Measurements from ENCODE around the gene CD40LG.

CD40LG gene

DNA sequence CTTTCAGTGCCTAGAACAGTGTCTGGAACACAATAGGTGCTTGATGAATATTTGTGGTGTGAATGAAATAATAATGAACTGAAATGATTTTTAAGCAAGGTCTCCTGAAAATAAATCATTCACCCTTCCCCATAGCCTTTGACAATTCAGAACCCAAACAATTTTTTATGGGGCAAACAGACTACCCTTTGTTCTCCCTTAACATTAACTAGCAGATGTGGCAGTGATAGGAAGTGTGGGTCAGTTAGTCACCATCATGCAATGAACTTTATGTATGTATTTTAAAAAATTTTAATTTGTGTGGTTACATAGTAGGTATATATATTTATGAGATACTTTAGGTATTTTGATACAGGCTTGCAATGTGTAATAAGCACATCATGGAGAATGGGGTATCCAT, 27.2 kb upstream of the CD40LG start:
- no peak overlapping the region for H3K27ac ChIP-seq
- no peak for TF ChIP-seq CTCF (conservative IDR thresholded peaks at IDR 0.05)

- no peak overlapping the region for H3K27ac ChIP-seq
- TF ChIP-seq CTCF (conservative IDR thresholded peaks at IDR 0.05) = no peak
These were observed 25.4 kb upstream of the CD40LG start for GRCh38 chrX:136622568-136622967.

DNA sequence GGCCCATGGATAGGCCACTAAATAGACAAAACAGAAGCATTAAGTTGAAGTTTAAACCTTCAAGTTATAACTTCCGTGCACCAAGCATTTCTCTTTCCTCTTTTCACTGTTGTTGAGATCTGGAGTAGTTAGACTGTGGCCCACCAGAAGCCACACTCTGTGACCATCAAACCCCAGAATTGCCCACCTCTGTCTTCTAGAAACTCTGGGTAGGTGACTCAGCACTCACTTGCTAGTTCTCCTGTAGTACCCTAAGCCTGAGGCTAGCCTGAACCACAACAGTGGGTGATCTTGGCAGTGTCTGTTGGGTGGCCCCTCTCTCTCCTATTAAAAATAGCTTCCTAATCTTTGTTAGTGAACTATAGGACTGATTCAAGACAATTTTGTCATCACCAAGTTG, 24.6 kb upstream of the CD40LG start:
- TF ChIP-seq CTCF (conservative IDR thresholded peaks at IDR 0.05) = no peak
- no peak overlapping the region for H3K27ac ChIP-seq

GRCh38 chrX:136625246-136625645, 22.7 kb upstream of the CD40LG start:
- no peak for TF ChIP-seq CTCF (conservative IDR thresholded peaks at IDR 0.05)
- H3K27ac ChIP-seq = no peak overlapping the region

- H3K27ac ChIP-seq = no peak overlapping the region
- no peak for TF ChIP-seq CTCF (conservative IDR thresholded peaks at IDR 0.05)
These were observed 21.7 kb upstream of the CD40LG start for GRCh38 chrX:136626237-136626636.

DNA sequence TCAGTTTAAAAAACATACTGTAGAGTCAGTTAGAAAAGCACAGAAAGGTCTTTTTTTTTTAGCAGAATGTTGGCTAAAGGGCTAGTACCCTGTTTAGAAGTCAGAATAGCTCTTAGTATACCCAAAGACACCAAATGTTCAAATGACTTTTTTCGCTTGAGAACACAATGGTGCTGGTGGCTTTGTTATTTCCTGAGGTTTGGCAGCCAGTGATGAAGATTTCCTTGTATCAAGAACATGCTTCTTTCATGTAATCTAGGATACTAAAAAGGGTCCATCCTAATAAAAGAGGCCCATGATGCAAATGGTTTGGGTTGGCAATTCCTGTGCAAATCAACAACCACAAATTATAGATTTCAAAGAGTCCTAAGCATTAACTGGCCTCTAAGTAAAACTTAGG, 21.1 kb upstream of the CD40LG start:
- TF ChIP-seq CTCF (conservative IDR thresholded peaks at IDR 0.05) = no peak
- H3K27ac ChIP-seq = no peak overlapping the region

DNA sequence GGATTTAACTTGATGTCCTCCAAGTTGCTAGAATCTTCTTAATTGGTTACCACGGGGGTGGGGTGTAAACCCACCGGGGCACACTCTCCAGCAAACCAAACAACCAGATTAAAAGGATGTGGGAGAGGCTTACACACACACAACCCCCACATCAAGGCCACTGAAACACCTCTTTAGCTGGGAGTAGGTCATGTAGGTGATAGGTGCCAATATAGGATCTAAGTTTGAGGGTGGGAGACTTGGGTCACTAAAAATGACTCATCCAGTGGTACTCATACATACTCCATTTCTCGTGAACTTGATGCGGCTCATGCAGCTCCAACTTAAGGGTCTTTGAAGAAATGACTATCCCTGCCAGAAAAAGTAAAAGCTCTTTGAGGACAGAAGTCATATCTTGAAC, 20.5 kb upstream of the CD40LG start:
- H3K27ac ChIP-seq = no peak overlapping the region
- no peak for TF ChIP-seq CTCF (conservative IDR thresholded peaks at IDR 0.05)

All from VCaP (cell line).